HepG2 (cell line): ENCODE results near the gene PTCD1. TPM values are rescaled to one million over a fixed set of nuclear protein-coding genes. Genes with fewer than 3 reads are reported as not detected.

Experiments used
- ARNT2 ChIP-seq: sonication (generic); formaldehyde crosslinking; IDR thresholded peaks from 2 replicates; pipeline ENCODE4 v1.8.0; 2022; ENCODE audit warnings: mild to moderate bottlenecking, low read depth, missing genetic modification reagents, moderate library complexity
- CENPX ChIP-seq: sonication (generic); formaldehyde crosslinking; IDR thresholded peaks from 2 replicates; pipeline ENCODE4 v1.9.0; 2021; ENCODE audit warnings: mild to moderate bottlenecking, missing genetic modification reagents, moderate library complexity
- HDAC1 ChIP-seq: sonication (generic); formaldehyde crosslinking; IDR thresholded peaks from 2 replicates; pipeline ENCODE4 v1.5.1; 2020; ENCODE audit warnings: mild to moderate bottlenecking, missing genetic modification reagents
- MIXL1 ChIP-seq: IDR thresholded peaks from 2 replicates; pipeline ENCODE4 v1.6.1; 2016
- NAIF1 ChIP-seq: sonication (generic); formaldehyde crosslinking; IDR thresholded peaks from 2 replicates; pipeline ENCODE4 v1.5.0; 2020; ENCODE audit warnings: mild to moderate bottlenecking, missing genetic modification reagents, borderline replicate concordance
- NONO ChIP-seq, 2 experiments: fragments of 450-650 bp in 1 of 2; sonication (generic) in 1 of 2; formaldehyde crosslinking in 1 of 2; IDR thresholded peaks in 1 of 2; conservative IDR thresholded peaks in 1 of 2; 2 replicates each; pipeline versions ENCODE4 v1.6.1 to v1.8.0; 2017 to 2022; ENCODE audit warnings: mild to moderate bottlenecking in 1 of 2, missing genetic modification reagents in 1 of 2, moderate library complexity in 1 of 2
- POLR2G ChIP-seq: fragments of 200-400 bp; formaldehyde crosslinking; IDR thresholded peaks from 2 replicates; pipeline ENCODE4 v1.6.1; 2018; ENCODE audit warnings: mild to moderate bottlenecking, low read depth, low read length, moderate library complexity
- SETDB1 ChIP-seq: sonication (generic); formaldehyde crosslinking; IDR thresholded peaks from 2 replicates; pipeline ENCODE4 v1.5.1; 2020; ENCODE audit warnings: missing genetic modification reagents, mild to moderate bottlenecking, borderline replicate concordance
- SNAPC5 ChIP-seq: sonication (generic); formaldehyde crosslinking; IDR thresholded peaks from 2 replicates; pipeline ENCODE4 v1.8.1; 2023; ENCODE audit warnings: mild to moderate bottlenecking, missing genetic modification reagents, borderline replicate concordance
- ZNF335 ChIP-seq: sonication (generic); formaldehyde crosslinking; IDR thresholded peaks from 2 replicates; pipeline ENCODE4 v1.4.0; 2020; ENCODE audit warnings: missing genetic modification reagents
- ZNF33B ChIP-seq: sonication (generic); formaldehyde crosslinking; IDR thresholded peaks from 2 replicates; pipeline ENCODE4 v1.5.1; 2020; ENCODE audit warnings: mild to moderate bottlenecking, missing genetic modification reagents
- ZNF598 ChIP-seq: sonication (generic); formaldehyde crosslinking; IDR thresholded peaks from 2 replicates; pipeline ENCODE4 v1.5.1; 2020; ENCODE audit warnings: mild to moderate bottlenecking, missing genetic modification reagents, borderline replicate concordance
- ZNF687 ChIP-seq: sonication (generic); formaldehyde crosslinking; IDR thresholded peaks from 2 replicates; pipeline ENCODE4 v1.5.1; 2020; ENCODE audit warnings: mild to moderate bottlenecking, missing genetic modification reagents, moderate library complexity
- ZNF7 ChIP-seq: IDR thresholded peaks from 2 replicates; pipeline ENCODE4 v1.6.1; 2016; ENCODE audit warnings: missing biosample characterization, missing genetic modification reagents
- ZNF709 ChIP-seq: sonication (generic); formaldehyde crosslinking; IDR thresholded peaks from 2 replicates; pipeline ENCODE4 v1.5.0; 2020; ENCODE audit warnings: mild to moderate bottlenecking, missing genetic modification reagents
- polyA plus RNA-seq, 8 experiments: library from polyadenylated mRNA; depleted of rRNA in 3 of 8; stranded (reverse) in 7 of 8; unstranded in 1 of 8; fragments of >200 nt; fragmentation: Illumina TruSeq in 4 of 8; extraction: Trizol in 4 of 8; gene quantifications; 2 replicates each; pipeline versions ENCODE4 v1.2.1 to v1.2.3, GENCODE V29; 2011 to 2016; ENCODE audit warnings: low read depth in 4 of 8, missing spikeins in 1 of 8, mixed read lengths in 1 of 8; ENCODE audit not compliant: insufficient read depth in 1 of 8
- total RNA-seq, 5 experiments: library from RNA; depleted of rRNA; stranded (reverse); fragments of >200 nt; fragmentation: Illumina TruSeq; extraction: Trizol; gene quantifications; 2 replicates each; pipeline ENCODE4 v1.2.3, GENCODE V29; 2016; ENCODE audit warnings: low read depth in 1 of 5
- TF ChIP-seq, protein P1 (sequence below): sonication (generic); formaldehyde crosslinking; IDR thresholded peaks from 2 replicates; pipeline ENCODE4 v1.5.0; 2020; ENCODE audit warnings: missing genetic modification reagents
- TF ChIP-seq, protein P2 (sequence below): IDR thresholded peaks from 2 replicates; pipeline ENCODE4 v1.6.1; 2016; ENCODE audit warnings: low read depth, control low read depth
- TF ChIP-seq, protein P3 (sequence below): sonication (generic); formaldehyde crosslinking; IDR thresholded peaks from 2 replicates; pipeline ENCODE4 v1.4.0; 2020; ENCODE audit warnings: missing genetic modification reagents, mild to moderate bottlenecking, borderline replicate concordance

PTCD1 gene
- total and polyA plus RNA-seq, 2 of the 13 experiments (the other 11 are each of a cell fraction or from before 2014, with no cell fraction given), result 3.0 to 8.4 TPM

- TF ChIP-seq, protein P1, sequence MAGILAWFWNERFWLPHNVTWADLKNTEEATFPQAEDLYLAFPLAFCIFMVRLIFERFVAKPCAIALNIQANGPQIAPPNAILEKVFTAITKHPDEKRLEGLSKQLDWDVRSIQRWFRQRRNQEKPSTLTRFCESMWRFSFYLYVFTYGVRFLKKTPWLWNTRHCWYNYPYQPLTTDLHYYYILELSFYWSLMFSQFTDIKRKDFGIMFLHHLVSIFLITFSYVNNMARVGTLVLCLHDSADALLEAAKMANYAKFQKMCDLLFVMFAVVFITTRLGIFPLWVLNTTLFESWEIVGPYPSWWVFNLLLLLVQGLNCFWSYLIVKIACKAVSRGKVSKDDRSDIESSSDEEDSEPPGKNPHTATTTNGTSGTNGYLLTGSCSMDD (CRISPR knock-in tag), result no peak
- TF ChIP-seq ARNT2 (CRISPR knock-in tag), result peak; percentile 88
- no peak for TF ChIP-seq NONO (IDR thresholded peaks at IDR 0.05)
- TF ChIP-seq NONO (CRISPR knock-in tag; conservative IDR thresholded peaks at IDR 0.05), result peak; percentile 97
- no peak for TF ChIP-seq SNAPC5
- TF ChIP-seq ZNF687 (CRISPR knock-in tag), result peak; percentile 92
- TF ChIP-seq NAIF1 (CRISPR knock-in tag), result no peak; the same call in 1 of the 2 replicates
- TF ChIP-seq ZNF7, result no peak
- no peak for TF ChIP-seq CENPX (CRISPR knock-in tag)
- TF ChIP-seq ZNF33B (CRISPR knock-in tag), result no peak
- TF ChIP-seq, protein P2, sequence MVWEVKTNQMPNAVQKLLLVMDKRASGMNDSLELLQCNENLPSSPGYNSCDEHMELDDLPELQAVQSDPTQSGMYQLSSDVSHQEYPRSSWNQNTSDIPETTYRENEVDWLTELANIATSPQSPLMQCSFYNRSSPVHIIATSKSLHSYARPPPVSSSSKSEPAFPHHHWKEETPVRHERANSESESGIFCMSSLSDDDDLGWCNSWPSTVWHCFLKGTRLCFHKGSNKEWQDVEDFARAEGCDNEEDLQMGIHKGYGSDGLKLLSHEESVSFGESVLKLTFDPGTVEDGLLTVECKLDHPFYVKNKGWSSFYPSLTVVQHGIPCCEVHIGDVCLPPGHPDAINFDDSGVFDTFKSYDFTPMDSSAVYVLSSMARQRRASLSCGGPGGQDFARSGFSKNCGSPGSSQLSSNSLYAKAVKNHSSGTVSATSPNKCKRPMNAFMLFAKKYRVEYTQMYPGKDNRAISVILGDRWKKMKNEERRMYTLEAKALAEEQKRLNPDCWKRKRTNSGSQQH, result no peak; the same call in 1 of the 2 replicates
- peak; percentile 66; the same call in 1 of the 2 replicates for TF ChIP-seq MIXL1 (CRISPR knock-in tag)
- TF ChIP-seq, protein P3, sequence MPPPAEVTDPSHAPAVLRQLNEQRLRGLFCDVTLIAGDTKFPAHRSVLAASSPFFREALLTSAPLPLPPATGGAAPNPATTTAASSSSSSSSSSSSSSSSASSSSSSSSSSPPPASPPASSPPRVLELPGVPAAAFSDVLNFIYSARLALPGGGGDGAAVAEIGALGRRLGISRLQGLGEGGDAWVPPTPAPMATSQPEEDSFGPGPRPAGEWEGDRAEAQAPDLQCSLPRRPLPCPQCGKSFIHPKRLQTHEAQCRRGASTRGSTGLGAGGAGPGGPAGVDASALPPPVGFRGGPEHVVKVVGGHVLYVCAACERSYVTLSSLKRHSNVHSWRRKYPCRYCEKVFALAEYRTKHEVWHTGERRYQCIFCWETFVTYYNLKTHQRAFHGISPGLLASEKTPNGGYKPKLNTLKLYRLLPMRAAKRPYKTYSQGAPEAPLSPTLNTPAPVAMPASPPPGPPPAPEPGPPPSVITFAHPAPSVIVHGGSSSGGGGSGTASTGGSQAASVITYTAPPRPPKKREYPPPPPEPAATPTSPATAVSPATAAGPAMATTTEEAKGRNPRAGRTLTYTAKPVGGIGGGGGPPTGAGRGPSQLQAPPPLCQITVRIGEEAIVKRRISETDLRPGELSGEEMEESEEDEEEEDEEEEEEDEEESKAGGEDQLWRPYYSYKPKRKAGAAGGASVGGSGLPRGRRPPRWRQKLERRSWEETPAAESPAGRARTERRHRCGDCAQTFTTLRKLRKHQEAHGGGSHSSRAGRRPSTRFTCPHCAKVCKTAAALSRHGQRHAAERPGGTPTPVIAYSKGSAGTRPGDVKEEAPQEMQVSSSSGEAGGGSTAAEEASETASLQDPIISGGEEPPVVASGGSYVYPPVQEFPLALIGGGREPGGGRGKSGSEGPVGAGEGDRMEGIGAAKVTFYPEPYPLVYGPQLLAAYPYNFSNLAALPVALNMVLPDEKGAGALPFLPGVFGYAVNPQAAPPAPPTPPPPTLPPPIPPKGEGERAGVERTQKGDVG (CRISPR knock-in tag), result 0 out of 2 replicates have a peak, but pooled peaks have one; percentile 39
- peak; percentile 84; the same call in 1 of the 2 replicates for TF ChIP-seq HDAC1
- no peak for TF ChIP-seq ZNF598 (CRISPR knock-in tag)
- TF ChIP-seq ZNF709 (CRISPR knock-in tag), result peak; percentile 95
- TF ChIP-seq POLR2G, result peak; percentile 89
- TF ChIP-seq SETDB1 (CRISPR knock-in tag), result no peak
- TF ChIP-seq ZNF335 (CRISPR knock-in tag), result peak; percentile 96
Measured at GRCh38 chr7:99438573-99439480, at the start of gene PTCD1, which contains the start of gene CPSF4 (continued).
